Neural progenitor cell (in vitro differentiated cells): ENCODE results near the gene IL1RAPL1. TPM values are rescaled to one million over a fixed set of nuclear protein-coding genes. Genes with fewer than 3 reads are reported as not detected.

Experiments
- DNase-seq: peaks from one replicate; pipeline ENCODE4 v3.0.0-alpha.2; 2016; ENCODE audit warnings: low spot score
- H2AFZ ChIP-seq: fragments of 200-600 bp; sonication (generic); replicated peaks from 2 replicates; pipeline ENCODE4 v1.6.1; 2016; ENCODE audit warnings: antibody characterized with exemption
- H3F3A ChIP-seq: fragments of 200-600 bp; sonication (generic); 2 replicates; pipeline ENCODE4 v1.6.1; 2016; ENCODE audit warnings: antibody characterized with exemption, low read depth
- H3K27ac ChIP-seq: fragments of 200-600 bp; sonication (generic); 2 replicates; pipeline ENCODE4 v1.5.1; 2016; ENCODE audit warnings: mild to moderate bottlenecking
- H3K27me3 ChIP-seq: fragments of 200-600 bp; sonication (generic); 2 replicates; pipeline ENCODE4 v1.6.1; 2016; ENCODE audit warnings: mild to moderate bottlenecking, moderate library complexity
- H3K36me3 ChIP-seq: fragments of 200-600 bp; sonication (generic); 2 replicates; pipeline ENCODE4 v1.5.1; 2016
- H3K4me1 ChIP-seq: fragments of 200-600 bp; sonication (generic); 2 replicates; pipeline ENCODE4 v1.6.1; 2016; ENCODE audit warnings: mixed run types
- H3K4me2 ChIP-seq: fragments of 200-600 bp; sonication (generic); 2 replicates; pipeline ENCODE4 v1.6.1; 2016
- H3K4me3 ChIP-seq: fragments of 200-600 bp; sonication (generic); 2 replicates; pipeline ENCODE4 v1.5.1; 2016
- H3K79me2 ChIP-seq: fragments of 200-600 bp; sonication (generic); 2 replicates; pipeline ENCODE4 v1.6.1; 2016; ENCODE audit warnings: low read depth
- H3K9ac ChIP-seq: fragments of 200-600 bp; sonication (generic); 2 replicates; pipeline ENCODE4 v1.6.1; 2016
- H3K9me3 ChIP-seq: fragments of 200-600 bp; sonication (generic); 2 replicates; pipeline ENCODE4 v1.5.1; 2016; ENCODE audit warnings: low read depth
- H4K20me1 ChIP-seq: fragments of 200-600 bp; sonication (generic); 2 replicates; pipeline ENCODE4 v1.6.1; 2016; ENCODE audit warnings: low read depth
- H3K27ac Mint-ChIP-seq: 3 replicates; pipeline ENCODE4 v1.8.0; 2021; ENCODE audit warnings: mixed read lengths
- H3K27me3 Mint-ChIP-seq: 2 replicates; pipeline ENCODE4 v1.8.0; 2022; ENCODE audit warnings: low read depth, mild to moderate bottlenecking, inconsistent platforms, moderate library complexity, mixed read lengths; ENCODE audit not compliant: insufficient read depth
- H3K36me3 Mint-ChIP-seq: 3 replicates; pipeline ENCODE4 v1.8.0; 2021; ENCODE audit warnings: mixed read lengths
- H3K4me1 Mint-ChIP-seq: 3 replicates; pipeline ENCODE4 v1.8.0; 2021; ENCODE audit warnings: mixed read lengths
- H3K4me3 Mint-ChIP-seq: 3 replicates; pipeline ENCODE4 v1.8.0; 2021; ENCODE audit warnings: mild to moderate bottlenecking, moderate library complexity, mixed read lengths
- H3K9me3 Mint-ChIP-seq: 3 replicates; pipeline ENCODE4 v1.8.0; 2020; ENCODE audit warnings: mixed read lengths
- CTCF ChIP-seq: fragments of 200-600 bp; sonication (generic); IDR thresholded peaks from 2 replicates; pipeline ENCODE4 v1.5.1; 2017; ENCODE audit warnings: antibody characterized with exemption, mild to moderate bottlenecking
- EZH2 ChIP-seq: fragments of 200-600 bp; sonication (generic); IDR thresholded peaks from 2 replicates; pipeline ENCODE4 v1.6.1; 2017; ENCODE audit warnings: antibody characterized with exemption, mild to moderate bottlenecking, moderate library complexity
- EZH2phosphoT487 ChIP-seq: fragments of 200-600 bp; sonication (generic); IDR thresholded peaks from 2 replicates; pipeline ENCODE4 v1.6.1; 2017; ENCODE audit warnings: antibody characterized with exemption
- total RNA-seq: library from RNA; depleted of rRNA; stranded (reverse); fragments of >200 nt; gene quantifications from 2 replicates; pipeline ENCODE4 v1.2.3, GENCODE V29; 2015; ENCODE audit warnings: low replicate concordance

IL1RAPL1 gene
- total RNA-seq, 1 donor from 2014 or later, result 13.4 TPM

- Mint-ChIP-seq H3K4me1 (peaks cover 9% of the 10 kb centered on the region), H3K27me3 (no peaks in the 10 kb centered on the region), H3K4me3 (no peak overlapping the region), H3K9me3 (peaks cover 12% of the 10 kb centered on the region), H3K27ac (no peak overlapping the region), H3K36me3 (no peaks in the 10 kb centered on the region)
- H3F3A ChIP-seq, result no peaks in the 10 kb centered on the region
- H3K4me2 ChIP-seq, result no peak overlapping the region
- DNase-seq, result no peak
- H3K9me3 ChIP-seq, result peaks cover 7% of the 10 kb centered on the region
- H4K20me1 ChIP-seq, result no peaks in the 10 kb centered on the region
- TF ChIP-seq EZH2, result no peak
- no peak for TF ChIP-seq CTCF
- no peak for TF ChIP-seq EZH2phosphoT487
- no peak overlapping the region for H3K27ac ChIP-seq
- H3K4me1 ChIP-seq, result peaks cover 8% of the 10 kb centered on the region
- no peaks in the 10 kb centered on the region for H3K36me3 ChIP-seq
- H2AFZ ChIP-seq, result no peak overlapping the region
- no peaks in the 10 kb centered on the region for H3K79me2 ChIP-seq
- no peak overlapping the region for H3K9ac ChIP-seq
- no peak overlapping the region for H3K4me3 ChIP-seq
- H3K27me3 ChIP-seq, result no peaks in the 10 kb centered on the region
Observed at GRCh38 chrX:29555465-29556091, 968.3 kb downstream of the IL1RAPL1 start.

- H3K4me3 Mint-ChIP-seq, result no peak overlapping the region
- no peak for DNase-seq
- Histone ChIP-seq H3K9me3 (peaks cover 7% of the 10 kb centered on the region), H2AFZ (no peak overlapping the region), H3K4me1 (no peaks in the 10 kb centered on the region), H3K27ac (no peak overlapping the region), H3K9ac (no peak overlapping the region), H3K4me2 (no peak overlapping the region), H3K36me3 (no peaks in the 10 kb centered on the region), H3K27me3 (no peaks in the 10 kb centered on the region), H3K79me2 (no peaks in the 10 kb centered on the region), H4K20me1 (no peaks in the 10 kb centered on the region), H3K4me3 (no peak overlapping the region), H3F3A (no peaks in the 10 kb centered on the region)
- TF ChIP-seq CTCF, result no peak
- TF ChIP-seq EZH2, result no peak
- no peak for TF ChIP-seq EZH2phosphoT487
- peaks cover 22% of the 10 kb centered on the region for H3K9me3 Mint-ChIP-seq
- H3K27ac Mint-ChIP-seq, result no peak overlapping the region
- no peaks in the 10 kb centered on the region for H3K36me3 Mint-ChIP-seq
- no peaks in the 10 kb centered on the region for H3K27me3 Mint-ChIP-seq
- no peaks in the 10 kb centered on the region for H3K4me1 Mint-ChIP-seq
Observed at GRCh38 chrX:29560065-29560464, 972.8 kb downstream of the IL1RAPL1 start.

GRCh38 chrX:29561417-29561816 lies 974.2 kb downstream of the IL1RAPL1 start:
- no peak overlapping the region for H2AFZ ChIP-seq
- Mint-ChIP-seq H3K4me3 (no peak overlapping the region), H3K27me3 (no peaks in the 10 kb centered on the region), H3K9me3 (peaks cover 25% of the 10 kb centered on the region), H3K36me3 (no peaks in the 10 kb centered on the region), H3K4me1 (no peaks in the 10 kb centered on the region), H3K27ac (no peak overlapping the region)
- H3F3A ChIP-seq, result no peaks in the 10 kb centered on the region
- peaks cover 7% of the 10 kb centered on the region for H3K9me3 ChIP-seq
- no peaks in the 10 kb centered on the region for H3K79me2 ChIP-seq
- H3K4me3 ChIP-seq, result no peak overlapping the region
- H3K4me1 ChIP-seq, result no peaks in the 10 kb centered on the region
- H3K9ac ChIP-seq, result no peak overlapping the region
- H3K27me3 ChIP-seq, result no peaks in the 10 kb centered on the region
- H4K20me1 ChIP-seq, result no peaks in the 10 kb centered on the region
- TF ChIP-seq CTCF (no peak), EZH2 (no peak), EZH2phosphoT487 (no peak)
- DNase-seq, result no peak
- H3K27ac ChIP-seq, result no peak overlapping the region
- H3K36me3 ChIP-seq, result no peaks in the 10 kb centered on the region
- no peak overlapping the region for H3K4me2 ChIP-seq
